ENCODE measurements around the gene DHX9. TPM values are rescaled to one million over a fixed set of nuclear protein-coding genes. Genes with fewer than 3 reads are reported as not detected.

The DHX9 gene
- total RNA-seq, 1 experiment from 2014 or later, result 220 TPM

DNA sequence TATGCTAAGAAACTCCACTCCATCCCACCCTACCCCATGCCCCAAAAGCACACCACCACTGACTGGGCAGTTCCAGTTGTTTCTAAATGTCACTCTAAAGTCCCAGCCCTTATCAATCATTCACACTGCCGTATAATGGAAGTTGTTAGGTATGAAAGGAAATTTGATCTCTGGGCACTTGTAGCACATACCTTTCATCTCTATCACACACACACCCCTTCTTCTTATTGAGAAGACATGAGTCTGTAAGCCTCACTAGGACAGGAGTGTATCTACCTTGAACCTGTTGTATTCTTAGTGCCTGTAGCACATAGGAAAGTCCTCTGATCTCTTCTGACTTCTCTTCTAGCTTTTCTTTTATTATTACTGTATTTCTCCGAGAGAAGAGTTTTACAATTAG is 22.3 kb upstream of the DHX9 start:
- DNase-seq (ENCODE audit: low read depth, low spot score) (no peak), ATAC-seq (0 out of 2 replicates have a peak, but pooled peaks have one; percentile 40)
- H3K27me3 ChIP-seq (ENCODE audit: insufficient read depth, low read length), result no peaks in the 10 kb centered on the region
- CTCF ChIA-PET, result no interaction called here
- RAD21 ChIA-PET (ENCODE audit: low non-redundant PET in 1 of 2, low total read pairs in 2 of 2, uncharacterized antibody in 2 of 2, unreplicated experiment in 2 of 2), result no interaction called here
- no peaks in the 10 kb centered on the region for H3K79me2 ChIP-seq (ENCODE audit: insufficient read depth, low read length)
- no TSS peak for BruUV-seq (replicated peaks)
- POLR2A ChIA-PET, result no interaction called here
- no peaks in the 10 kb centered on the region for H3K9me2 ChIP-seq (ENCODE audit: insufficient read depth)
- H3K36me3 ChIP-seq (ENCODE audit: control insufficient read depth in 1 of 2, insufficient read depth in 2 of 2, low read length in 2 of 2), result no peaks in the 10 kb centered on the region
- H3K27ac ChIP-seq (ENCODE audit: low read depth, low read length), result no peak overlapping the region
- no peak overlapping the region for H3K4me2 ChIP-seq (ENCODE audit: low read length)
- no peak overlapping the region for H2AFZ ChIP-seq (ENCODE audit: low read depth, low read length, poor library complexity, severe bottlenecking)
- no peaks in the 10 kb centered on the region for H4K20me1 ChIP-seq (ENCODE audit: insufficient read depth)
- no peaks in the 10 kb centered on the region for H3K9me3 ChIP-seq (ENCODE audit: control insufficient read depth in 1 of 2, insufficient read depth in 1 of 2, low read depth in 1 of 2, low read length in 2 of 2)
- TF ChIP-seq EZH2phosphoT487 (IDR thresholded peaks at IDR 0.05; ENCODE audit: borderline replicate concordance) (no peak), POLR2A (IDR thresholded peaks at IDR 0.05; ENCODE audit: borderline replicate concordance, extremely low read depth, insufficient read depth, insufficient read length) (no peak), RAD21 (IDR thresholded peaks at IDR 0.05; ENCODE audit: low read depth) (no peak), ZBTB33 (IDR thresholded peaks at IDR 0.05; ENCODE audit: extremely low read depth, insufficient replicate concordance, low read length) (no peak)
- TF ChIP-seq, protein P1, sequence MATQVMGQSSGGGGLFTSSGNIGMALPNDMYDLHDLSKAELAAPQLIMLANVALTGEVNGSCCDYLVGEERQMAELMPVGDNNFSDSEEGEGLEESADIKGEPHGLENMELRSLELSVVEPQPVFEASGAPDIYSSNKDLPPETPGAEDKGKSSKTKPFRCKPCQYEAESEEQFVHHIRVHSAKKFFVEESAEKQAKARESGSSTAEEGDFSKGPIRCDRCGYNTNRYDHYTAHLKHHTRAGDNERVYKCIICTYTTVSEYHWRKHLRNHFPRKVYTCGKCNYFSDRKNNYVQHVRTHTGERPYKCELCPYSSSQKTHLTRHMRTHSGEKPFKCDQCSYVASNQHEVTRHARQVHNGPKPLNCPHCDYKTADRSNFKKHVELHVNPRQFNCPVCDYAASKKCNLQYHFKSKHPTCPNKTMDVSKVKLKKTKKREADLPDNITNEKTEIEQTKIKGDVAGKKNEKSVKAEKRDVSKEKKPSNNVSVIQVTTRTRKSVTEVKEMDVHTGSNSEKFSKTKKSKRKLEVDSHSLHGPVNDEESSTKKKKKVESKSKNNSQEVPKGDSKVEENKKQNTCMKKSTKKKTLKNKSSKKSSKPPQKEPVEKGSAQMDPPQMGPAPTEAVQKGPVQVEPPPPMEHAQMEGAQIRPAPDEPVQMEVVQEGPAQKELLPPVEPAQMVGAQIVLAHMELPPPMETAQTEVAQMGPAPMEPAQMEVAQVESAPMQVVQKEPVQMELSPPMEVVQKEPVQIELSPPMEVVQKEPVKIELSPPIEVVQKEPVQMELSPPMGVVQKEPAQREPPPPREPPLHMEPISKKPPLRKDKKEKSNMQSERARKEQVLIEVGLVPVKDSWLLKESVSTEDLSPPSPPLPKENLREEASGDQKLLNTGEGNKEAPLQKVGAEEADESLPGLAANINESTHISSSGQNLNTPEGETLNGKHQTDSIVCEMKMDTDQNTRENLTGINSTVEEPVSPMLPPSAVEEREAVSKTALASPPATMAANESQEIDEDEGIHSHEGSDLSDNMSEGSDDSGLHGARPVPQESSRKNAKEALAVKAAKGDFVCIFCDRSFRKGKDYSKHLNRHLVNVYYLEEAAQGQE (IDR thresholded peaks at IDR 0.05; ENCODE audit: low read depth), result no peak
- TF ChIP-seq, protein P2, sequence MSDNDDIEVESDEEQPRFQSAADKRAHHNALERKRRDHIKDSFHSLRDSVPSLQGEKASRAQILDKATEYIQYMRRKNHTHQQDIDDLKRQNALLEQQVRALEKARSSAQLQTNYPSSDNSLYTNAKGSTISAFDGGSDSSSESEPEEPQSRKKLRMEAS (IDR thresholded peaks at IDR 0.05), result no peak
- H3K9ac ChIP-seq (ENCODE audit: low read length), result no peak overlapping the region
- intact Hi-C loops (cut with micrococcal nuclease), result no loop called here
- no peak overlapping the region for H3K4me3 ChIP-seq (replicated peaks in 1 of 2; ENCODE audit: low read depth in 1 of 2, low read length in 2 of 2)
- peaks cover 0 to 6% of the 10 kb centered on the region in 2 experiments; a peak in 1 of 4 replicates for H3K4me1 ChIP-seq (ENCODE audit: control insufficient read depth in 1 of 2, insufficient read depth in 2 of 2, low read length in 2 of 2)

All from HCT116 (cell line).